Stimulated activated CD8-positive, alpha-beta memory T cell treated with anti-CD3 and anti-CD28 coated beads, Interleukin-4, amount 100 ng/mL, for 1 hour (primary cell): ENCODE results near the gene SULT1C4.

Experiments used
- DNase-seq, 2 donors: peaks; one replicate each; pipeline ENCODE4 v3.0.0-alpha.2; 2020; ENCODE audit warnings: low read depth in 2 of 2, low spot score in 1 of 2

Gene SULT1C4

DNA sequence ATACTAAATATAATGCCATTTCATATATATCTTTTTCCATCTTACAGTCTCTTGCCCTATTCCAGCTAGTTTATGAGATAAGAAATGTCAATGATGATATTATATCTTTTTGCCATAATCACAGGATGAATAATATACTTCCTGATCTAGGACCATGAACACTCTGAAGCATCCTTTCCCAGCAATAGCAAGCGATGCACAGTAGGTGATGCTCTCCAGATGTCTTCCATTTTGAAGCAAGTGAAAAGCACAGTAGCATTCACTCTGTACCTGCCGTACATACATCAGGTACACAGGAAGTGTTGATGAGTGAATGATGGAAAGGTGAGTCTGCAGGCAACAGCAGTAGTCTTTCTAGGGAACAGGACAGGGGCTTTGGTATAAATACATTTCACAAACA, 8.6 kb upstream of the SULT1C4 start:
- DNase-seq = no peak

DNA sequence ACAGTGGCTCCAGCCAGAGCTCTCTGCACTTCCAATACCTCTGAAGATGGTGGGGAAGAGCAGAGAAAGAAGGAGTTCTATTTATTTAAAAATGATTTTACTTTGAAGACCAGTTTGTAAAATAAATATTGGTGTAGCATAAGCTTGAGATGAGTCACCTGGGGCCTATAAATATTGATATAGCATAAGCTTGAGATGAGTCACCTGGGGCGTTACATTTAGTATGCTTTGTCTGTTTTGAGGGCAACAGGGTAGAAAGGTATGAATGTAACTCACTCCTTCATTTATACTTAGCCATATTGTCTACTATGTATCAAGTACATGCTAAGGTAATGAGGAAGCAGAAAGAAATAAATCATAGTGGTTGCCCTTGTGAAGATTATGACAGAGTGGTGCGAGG, 7.7 kb upstream of the SULT1C4 start:
- no peak for DNase-seq

DNA sequence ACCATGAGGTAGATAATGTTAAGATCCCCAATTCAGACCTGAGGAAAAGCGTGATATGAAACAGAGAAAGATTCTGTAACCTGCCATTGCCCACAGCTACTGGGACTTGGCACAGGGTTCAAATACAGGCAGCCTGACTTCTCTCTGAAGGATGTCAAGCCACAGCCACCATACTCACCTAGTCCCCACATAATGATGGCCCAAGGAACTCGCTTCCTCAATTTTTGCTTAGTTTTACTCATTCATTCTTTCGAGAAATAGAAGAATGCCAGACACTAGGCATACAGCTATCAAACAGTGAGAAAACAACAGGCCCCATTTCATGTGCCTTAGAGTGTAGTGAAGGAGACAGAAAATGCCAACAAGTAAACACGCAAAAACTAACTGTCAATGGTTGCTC, 980 bp upstream of the SULT1C4 start:
- DNase-seq = no peak

DNA sequence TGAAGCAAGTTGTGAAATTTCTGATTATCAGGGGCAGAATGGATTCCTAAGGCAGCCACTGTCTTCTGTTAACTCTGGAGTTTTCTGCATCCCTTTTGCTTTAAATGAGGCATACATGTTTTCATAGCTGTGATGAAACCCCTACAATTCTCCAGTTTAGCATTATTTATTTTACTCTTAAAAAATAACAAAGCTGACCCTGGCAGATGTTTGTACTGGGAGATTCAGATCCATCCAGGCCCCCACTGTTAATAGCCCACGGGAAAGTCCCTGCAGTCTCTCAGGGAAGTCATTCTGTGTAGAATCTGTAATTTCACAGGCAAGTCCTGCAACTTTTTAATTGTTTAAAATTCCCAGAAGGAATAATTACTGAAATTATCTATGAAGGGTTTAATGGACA, 353 bp upstream of the SULT1C4 start:
- no peak for DNase-seq

DNA sequence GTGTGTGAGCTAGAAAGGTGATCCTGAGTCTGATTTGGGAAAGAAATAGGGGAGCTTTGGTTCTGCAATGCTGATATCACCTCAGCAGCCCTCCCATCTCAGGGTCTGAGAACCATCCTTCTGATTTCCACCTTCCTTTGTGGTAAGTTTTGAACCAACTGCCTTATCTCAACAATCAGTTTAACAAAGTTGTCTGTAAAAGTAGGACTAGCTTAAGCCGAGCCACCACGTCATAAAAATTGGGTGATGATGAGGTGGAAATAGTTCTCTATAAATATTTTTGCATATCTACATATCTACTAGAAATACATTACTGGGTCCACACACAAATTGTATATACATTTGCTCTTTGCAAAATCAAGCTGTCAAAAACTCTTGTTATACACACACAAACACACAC, 1.1 kb downstream of the SULT1C4 start:
- DNase-seq = no peak

DNA sequence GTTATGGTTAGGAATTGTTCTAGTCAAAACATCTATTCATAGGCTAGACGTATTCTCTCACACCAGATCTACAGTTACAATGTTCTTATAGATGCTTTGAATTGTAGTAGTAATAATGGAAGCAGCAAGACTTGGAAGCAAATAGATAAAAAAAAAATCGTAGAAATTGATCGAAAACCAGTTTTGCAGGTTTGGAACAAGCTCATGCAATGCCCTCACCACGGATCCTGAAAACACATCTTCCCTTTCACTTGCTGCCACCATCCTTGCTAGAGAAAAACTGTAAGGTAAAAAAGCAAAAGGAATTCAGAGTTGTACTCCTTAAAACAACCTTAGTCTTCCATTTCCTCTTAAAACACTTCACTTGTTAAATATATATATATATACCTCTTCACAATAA, 4.4 kb downstream of the SULT1C4 start:
- no peak for DNase-seq

DNA sequence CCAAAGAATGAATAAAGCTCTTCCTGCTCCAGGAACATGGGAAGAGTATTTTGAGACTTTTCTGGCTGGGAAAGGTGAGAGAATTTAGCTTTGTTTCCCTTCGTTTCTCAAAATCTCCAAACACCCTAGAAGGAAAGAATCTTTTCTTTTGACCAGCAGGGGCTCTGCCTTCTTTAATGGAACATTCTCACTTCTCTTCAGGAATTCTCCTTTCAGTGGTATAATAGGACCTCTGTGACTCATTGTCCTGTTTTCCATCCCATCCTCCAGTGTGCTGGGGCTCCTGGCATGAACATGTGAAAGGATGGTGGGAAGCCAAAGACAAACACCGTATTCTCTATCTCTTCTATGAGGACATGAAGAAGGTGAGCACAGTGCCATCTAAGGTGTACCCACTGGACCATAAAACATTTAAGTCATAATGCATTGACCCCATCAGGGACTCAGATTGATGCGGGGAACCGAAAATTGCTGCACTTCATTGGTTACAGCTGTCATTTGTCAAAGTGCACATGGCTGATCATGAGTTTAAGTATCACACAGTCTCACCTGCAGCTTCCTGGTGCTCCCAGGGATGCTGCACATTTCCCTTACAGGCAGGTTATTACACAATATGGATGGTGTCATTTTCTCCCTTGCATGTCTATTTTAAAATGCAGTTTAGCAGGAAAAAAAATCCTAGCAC, 5.5 kb downstream of the SULT1C4 start:
- DNase-seq = no peak

DNA sequence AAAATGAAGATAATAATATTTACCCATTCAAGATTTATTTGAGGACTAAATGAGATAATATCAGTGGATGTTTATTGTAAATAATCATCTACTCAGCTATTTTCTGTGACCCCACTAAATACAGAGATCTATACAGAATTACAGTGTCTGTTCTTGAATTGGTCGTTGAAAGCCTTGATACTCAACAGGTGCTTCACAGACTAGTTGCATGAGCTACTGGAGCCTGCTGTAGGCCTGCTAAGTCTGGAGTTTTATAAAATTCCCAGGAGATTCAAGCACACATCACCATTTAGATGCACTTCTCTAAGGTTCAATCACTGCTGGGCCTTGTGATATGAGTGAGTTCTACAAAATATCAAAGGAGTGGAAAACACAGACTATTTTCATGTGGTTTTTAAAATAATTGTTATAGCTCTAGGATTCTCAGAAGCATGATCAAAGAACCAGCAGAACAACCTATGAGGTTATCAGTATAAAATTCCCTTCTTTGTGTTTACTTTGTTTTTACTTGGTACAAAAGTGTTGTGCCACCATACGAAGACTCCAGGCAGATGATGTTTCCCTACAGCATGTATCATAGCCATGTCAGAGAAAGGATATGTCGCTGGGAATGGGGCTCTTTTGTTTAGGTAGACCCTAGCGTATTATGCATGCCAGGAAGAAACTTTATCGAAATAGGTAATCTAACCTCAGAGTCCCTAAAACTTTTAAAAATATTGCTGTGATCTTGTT, 7.1 kb downstream of the SULT1C4 start:
- DNase-seq = no peak

DNA sequence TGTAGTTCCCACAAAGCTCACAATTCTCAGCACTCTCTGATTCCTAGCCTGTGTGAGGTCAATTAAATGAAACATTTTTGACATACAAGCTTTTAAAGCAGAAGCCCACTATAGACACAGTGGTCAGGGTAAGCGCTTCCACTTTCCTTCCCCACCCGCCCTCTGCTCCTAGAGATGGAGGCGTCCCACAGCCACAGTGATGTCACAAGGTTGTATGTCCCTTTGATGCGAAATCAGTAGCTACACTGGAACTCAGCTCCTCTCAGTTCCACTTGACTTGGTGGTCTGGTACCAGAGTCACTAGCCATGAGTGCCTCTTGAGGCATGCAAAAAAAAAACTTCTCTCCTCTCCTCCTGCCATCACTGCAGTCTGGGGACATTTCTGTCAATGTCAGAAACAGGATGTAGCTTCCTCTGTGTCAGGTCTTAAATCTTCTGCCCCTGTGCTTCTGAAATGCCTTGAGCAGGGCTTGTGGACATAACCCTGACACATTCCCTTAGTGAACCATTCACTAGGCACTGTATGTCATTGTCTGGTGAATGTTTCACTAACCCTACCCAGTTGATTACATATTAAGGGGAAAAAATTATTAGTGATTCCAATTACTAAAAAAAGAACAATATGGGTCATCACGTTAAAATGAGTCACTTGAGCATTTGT, 7.8 kb downstream of the SULT1C4 start:
- no peak for DNase-seq

DNA sequence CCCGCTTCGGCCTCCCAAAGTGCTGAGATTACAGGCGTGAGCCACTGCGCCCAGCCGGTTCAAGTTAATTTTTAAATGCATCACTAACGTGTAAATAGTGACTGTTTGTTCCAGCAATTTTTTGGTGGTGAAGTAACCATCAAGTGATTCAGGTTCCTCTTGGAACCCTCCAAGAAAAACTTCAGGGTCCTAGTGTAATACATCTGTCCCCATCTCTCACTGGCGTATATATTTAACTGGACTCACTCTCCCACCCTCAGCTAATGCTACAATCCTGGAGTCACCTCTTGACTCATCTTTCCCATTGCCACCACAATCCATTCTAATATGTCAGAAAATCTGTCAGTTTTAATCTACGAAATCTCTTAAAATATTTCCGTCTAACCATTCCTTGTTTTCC, 10.3 kb downstream of the SULT1C4 start:
- DNase-seq = no peak

DNA sequence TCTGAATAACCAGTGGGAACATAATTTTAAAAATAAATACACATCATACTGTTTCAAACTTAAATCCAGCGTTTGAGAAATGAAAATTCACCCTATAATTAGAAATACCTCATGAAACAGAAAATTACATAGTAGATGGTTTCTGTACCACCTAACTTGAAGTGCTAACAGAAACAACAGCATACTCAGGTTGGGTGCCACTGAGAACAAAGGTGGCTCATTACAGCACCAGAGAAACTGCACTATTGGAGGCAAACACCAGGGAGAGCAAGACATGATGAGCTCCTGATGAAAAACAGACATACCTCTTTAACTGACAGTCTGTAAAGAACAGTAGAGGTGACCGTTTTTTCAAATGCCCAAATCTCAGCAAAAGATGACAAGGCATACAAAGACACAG, 12.6 kb downstream of the SULT1C4 start:
- no peak for DNase-seq

DNA sequence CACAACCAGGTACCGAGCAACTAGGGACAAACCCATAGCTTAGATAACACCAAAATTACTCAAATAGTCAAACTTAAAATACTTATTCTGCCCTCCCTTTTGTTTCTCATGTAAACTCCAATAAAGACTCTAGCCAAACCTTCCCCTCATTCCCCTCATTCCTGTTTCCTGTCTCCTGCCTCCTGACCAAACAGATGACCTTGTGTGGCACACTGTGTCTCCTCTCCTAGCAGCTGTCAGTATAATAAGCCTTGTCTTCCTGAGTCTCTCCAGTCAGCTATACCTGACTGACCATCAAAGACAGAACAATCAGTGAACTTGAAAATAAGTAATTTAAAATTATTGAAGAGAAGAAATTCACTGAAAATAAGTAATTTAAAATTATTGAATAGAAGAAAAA, 14.3 kb downstream of the SULT1C4 start:
- no peak for DNase-seq

DNA sequence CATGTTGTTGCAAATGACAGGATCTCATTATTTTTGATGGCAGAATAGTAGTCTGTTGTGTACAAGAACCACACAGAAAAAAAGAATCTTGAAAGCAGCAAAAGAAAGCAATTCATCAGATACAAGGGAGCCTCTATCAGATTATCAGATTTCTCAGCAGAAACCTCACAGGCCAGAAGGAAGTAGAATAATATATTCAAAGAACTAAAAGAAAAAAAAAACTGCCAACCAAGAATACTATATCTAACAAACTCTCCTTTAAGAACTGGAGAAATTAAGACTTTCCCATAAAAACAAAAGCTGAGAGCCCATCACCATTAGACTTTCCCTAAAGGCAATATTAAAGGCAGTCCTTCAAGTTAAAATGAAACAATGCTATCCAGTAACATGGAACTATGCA, 15.4 kb downstream of the SULT1C4 start:
- no peak for DNase-seq

DNA sequence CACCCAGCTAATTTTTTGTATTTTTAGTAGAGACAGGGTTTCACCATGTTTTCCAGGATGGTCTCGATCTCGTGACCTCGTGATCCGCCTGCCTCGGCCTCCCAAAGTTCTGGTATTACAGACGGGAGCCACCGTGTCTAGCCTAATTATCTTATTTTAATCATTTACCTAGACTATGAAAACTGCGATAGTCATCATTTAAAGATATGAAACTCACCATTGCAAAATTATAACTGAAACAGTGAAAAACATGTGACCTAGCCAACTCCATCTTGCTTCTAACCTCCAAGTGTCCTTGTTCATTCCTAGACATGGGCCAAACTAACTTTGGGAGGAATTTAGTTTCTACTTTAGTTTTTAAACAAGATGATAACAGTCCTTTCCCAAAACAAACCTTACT, 17.4 kb downstream of the SULT1C4 start:
- no peak for DNase-seq

DNA sequence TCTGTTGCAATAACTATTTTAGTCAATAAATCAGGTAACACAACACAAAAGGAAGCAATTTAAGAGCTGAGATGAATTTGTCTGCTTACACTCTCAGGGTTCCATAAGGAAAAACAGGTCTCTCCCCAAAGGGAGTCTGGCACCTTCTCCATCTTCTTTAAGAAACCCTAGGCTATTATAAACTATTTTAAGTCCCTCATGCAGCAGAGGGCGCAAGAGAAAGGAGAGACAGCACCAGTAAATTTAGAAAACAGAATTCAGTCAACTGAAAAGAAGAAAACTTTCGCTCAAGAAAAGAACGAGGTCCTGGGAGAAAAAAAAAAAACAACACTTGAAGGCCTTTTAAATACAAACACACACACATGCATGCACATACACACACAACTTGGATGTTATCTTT, 19.1 kb downstream of the SULT1C4 start:
- no peak for DNase-seq

DNA sequence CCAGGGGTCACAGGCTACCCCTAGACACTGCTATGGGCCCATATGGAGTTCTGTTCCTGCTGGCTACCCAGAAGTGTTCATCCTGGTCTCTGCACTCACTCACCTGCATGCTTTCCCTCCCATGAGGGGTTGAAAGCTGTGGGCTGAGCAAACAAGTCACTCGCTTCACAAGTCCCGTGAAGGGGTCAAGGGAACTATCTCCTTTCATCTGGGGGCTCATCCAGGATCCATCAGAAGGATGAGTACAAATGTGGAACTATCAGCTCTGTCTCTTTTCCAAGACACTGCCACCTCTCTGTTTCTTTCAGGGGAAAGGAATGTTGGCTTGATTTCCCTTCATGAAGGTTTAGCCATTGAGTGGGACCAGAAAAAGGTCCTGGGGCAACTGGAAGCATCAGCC, 21.7 kb downstream of the SULT1C4 start:
- no peak for DNase-seq

DNA sequence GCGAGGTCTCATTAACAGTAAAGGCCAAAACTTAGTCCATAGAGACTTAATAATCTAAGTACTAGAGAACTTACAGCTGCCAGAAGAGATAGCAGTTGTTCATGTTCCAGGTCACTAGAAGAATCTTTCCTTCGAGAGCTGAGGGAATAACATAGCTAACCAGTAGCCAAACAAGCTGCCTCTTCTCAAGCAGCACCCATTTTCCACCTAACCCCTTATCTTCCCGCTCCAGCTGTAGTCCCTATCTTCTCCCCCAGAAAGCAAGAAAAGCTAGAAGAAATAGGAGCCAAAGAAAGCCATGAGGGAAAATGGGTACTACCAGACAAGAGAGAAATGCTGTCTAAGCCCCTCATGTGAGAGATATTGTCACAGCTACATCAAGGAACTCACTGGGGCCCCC, 24.0 kb downstream of the SULT1C4 start:
- DNase-seq = no peak

DNA sequence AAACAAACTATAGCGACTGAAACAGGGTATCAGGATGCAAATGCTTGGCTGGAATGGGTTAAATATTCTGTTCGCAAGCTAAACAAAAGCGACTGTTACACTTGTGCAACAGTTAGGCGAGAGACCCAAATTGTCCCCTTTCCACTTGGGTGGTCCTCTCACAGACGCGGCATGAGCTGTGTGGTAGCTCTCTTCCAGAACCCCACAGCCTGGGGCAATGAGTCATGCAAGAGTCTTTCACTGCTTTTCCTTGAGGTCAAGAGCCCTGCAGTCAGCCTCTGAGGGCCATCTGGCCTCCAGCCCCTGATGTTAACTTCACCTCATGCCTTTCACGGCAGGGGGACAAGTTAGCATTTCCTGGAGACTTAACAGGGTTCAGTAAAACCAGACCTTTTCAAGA, 25.7 kb downstream of the SULT1C4 start:
- DNase-seq = no peak

DNA sequence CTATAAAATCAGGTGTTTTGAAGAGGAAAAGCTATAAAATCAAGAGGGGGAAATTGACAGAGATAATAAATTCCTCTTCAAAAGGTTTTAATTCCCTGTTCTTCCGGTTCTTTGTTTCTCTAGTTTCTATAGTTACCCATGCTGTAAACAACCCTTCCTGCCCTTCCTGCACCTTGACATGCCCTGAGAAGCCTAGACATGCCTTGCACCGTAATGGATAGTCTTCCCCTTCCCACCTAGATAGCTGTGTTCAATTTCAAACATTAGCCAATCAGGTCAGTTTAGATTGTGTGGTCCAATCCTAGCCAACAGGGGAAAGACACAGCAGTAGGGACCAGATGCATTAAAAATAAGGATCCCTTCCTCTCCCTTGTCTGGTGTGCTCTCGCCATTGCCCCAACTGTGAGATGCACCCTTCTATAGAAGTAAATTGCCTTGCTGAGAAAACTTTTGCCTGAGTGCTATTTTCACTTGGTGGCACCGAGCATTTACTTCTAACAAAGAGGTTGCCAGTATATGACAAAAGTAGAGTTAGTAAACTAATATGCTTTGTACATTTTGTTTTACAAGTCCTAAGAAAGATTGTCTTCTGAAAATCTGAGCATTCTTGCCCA, 27.1 kb downstream of the SULT1C4 start:
- DNase-seq = no peak

DNA sequence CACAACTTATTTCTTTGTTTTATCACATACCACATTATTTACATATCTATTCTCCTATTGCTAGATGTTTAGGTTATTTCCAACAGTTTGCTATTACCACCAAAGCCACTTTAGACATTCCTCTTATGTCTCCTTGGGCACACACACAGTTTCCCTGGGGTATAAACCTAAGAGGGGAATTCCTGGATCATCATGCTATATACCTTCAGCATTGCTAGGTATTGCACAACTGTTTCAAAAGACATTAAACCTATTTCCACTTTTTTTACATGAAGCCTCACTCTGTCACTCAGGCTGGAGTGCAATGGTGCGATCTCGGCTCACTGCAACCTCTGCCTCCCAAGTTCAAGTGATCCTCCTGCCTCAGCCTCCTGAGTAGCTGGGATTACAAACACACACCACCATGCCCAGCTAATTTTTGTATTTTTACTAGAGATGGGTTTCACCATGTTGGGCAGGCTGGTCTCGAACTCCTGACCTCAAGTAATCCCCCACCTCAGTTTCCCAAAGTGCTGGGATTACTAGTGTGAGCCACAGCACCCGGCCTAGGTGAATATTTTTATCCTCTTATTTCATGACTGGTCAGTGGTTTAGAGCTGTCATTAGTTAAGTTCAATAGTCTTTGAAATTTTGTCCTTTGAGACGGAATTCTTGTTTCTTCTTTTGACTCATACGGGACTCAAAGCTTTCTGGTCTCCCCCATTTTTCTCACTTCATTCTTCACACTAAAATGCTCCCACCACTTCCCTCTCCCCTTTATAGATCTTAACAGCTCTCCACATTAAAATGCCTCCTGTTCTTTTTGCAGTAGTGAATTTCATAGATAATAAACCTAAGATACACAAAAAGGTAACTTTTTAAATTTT, 30.3 kb downstream of the SULT1C4 start:
- no peak for DNase-seq

DNA sequence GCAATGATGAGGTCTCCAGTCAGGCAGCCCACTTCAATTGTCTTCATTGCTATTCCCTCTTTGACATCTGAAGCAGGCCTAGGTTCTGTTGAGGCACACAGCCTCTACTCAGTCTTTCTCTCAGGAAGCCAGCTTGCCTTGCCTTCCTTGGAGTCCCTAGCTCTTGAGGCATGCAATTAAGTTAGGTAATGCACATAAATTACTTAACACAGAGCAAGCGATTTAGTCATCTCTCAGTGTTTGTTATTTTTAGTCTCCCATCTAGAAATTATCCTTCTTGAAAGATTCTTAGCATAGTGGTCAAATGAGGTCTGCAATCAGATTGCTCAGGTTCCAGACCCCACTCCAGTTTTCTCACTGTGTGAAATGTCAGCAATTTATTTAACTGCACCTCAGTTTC, 32.0 kb downstream of the SULT1C4 start:
- DNase-seq = no peak
